Uterus (tissue), 2 donors: ENCODE measurements around the gene GALNT18.

Source experiments
- CTCF ChIP-seq, 4 experiments: fragments of 200-600 bp in 2 of 4; fragments of 450-650 bp in 2 of 4; sonication (generic) in 2 of 4; IDR thresholded peaks; one replicate each; pipeline ENCODE4 v1.5.1; 2016 to 2019; ENCODE audit warnings: antibody characterized with exemption in 4 of 4, mild to moderate bottlenecking in 2 of 4, moderate library complexity in 1 of 4
- POLR2A ChIP-seq, 2 donors: fragments of 450-650 bp; IDR thresholded peaks; one replicate each; pipeline ENCODE4 v1.6.1; 2016; ENCODE audit warnings: antibody characterized with exemption in 2 of 2, mild to moderate bottlenecking in 1 of 2, moderate library complexity in 1 of 2

- TF ChIP-seq CTCF (IDR thresholded peaks at IDR 0.05) (no peak), POLR2A (IDR thresholded peaks at IDR 0.05) (no peak)
These were observed 320.6 kb downstream of the GALNT18 start for GRCh38 chr11:11301212-11301611.
